HCT116 (cell line): ENCODE measurements around the gene DYNLRB2. TPM values are rescaled to one million over a fixed set of nuclear protein-coding genes. Genes with fewer than 3 reads are reported as not detected.

Source experiments
- ATAC-seq: fragments of 200-7000 bp; cut with Tn5 transposase; 2 replicates; pipeline ENCODE4 v1.9.1; 2020; ENCODE audit warnings: mild to moderate bottlenecking, moderate library complexity
- BruUV-seq: library from RNA; stranded (reverse); fragments of 400-500 nt; replicated peaks from 2 replicates; lab custom pipeline; 2021; lab: Mats Ljungman, UMichigan
- CTCF ChIA-PET: fragments of 300-600 bp; sonication (Branson Sonifier 250); formaldehyde crosslinking; loops from one replicate; lab custom pipeline; 2021; ENCODE audit warnings: antibody characterized with exemption; lab: Charles Lee
- POLR2A ChIA-PET: fragments of 300-600, 350-600 bp; sonication (Branson Sonifier 250); formaldehyde crosslinking; loops from one replicate; lab custom pipeline; 2021; ENCODE audit warnings: antibody characterized with exemption; lab: Charles Lee
- RAD21 ChIA-PET, 2 experiments: fragments of 300-600 bp; sonication (Branson Sonifier 250); formaldehyde crosslinking; loops; one replicate each; lab custom pipeline; 2023; ENCODE audit warnings: low total read pairs in 2 of 2; ENCODE audit not compliant: uncharacterized antibody in 2 of 2, unreplicated experiment in 2 of 2, low non-redundant PET in 1 of 2; lab: Charles Lee
- DNase-seq: peaks from one replicate; pipeline ENCODE4 v3.0.0-alpha.2; 2010; ENCODE audit warnings: low read depth, low spot score
- H2AFZ ChIP-seq: fragments of 200-600 bp; shearing (Covaris generic), sonication (generic); 2 replicates; pipeline ENCODE4 v1.6.1; 2017; ENCODE audit warnings: low read depth, mixed run types, mixed read lengths, antibody characterized with exemption, low read length; ENCODE audit not compliant: poor library complexity, severe bottlenecking
- H3K27ac ChIP-seq: 2 replicates; pipeline ENCODE4 v1.5.1; 2012; ENCODE audit warnings: low read depth, low read length
- H3K27me3 ChIP-seq: fragments of 200-600 bp; sonication (generic); 2 replicates; pipeline ENCODE4 v1.6.1; 2016; ENCODE audit warnings: mixed run types, low read length, mixed read lengths; ENCODE audit not compliant: insufficient read depth
- H3K36me3 ChIP-seq, 2 experiments: fragments of 200-500 bp in 1 of 2; fragments of 200-600 bp in 1 of 2; sonication (Bioruptor generic) in 1 of 2; sonication (generic) in 1 of 2; 2 replicates each; pipeline versions ENCODE4 v1.5.1 to v1.6.1; 2014 to 2016; ENCODE audit warnings: low read length in 2 of 2, inconsistent platforms in 1 of 2, mixed read lengths in 1 of 2, mixed run types in 1 of 2; ENCODE audit not compliant: insufficient read depth in 2 of 2, control insufficient read depth in 1 of 2
- H3K4me1 ChIP-seq, 2 experiments: fragments of 200-600 bp in 1 of 2; sonication (generic) in 1 of 2; 2 replicates each; pipeline versions ENCODE4 v1.5.1 to v1.6.1; 2012 to 2017; ENCODE audit warnings: low read length in 2 of 2, inconsistent platforms in 1 of 2, mild to moderate bottlenecking in 1 of 2, mixed read lengths in 1 of 2, mixed run types in 1 of 2, moderate library complexity in 1 of 2; ENCODE audit not compliant: insufficient read depth in 2 of 2, control insufficient read depth in 1 of 2
- H3K4me2 ChIP-seq: fragments of 200-600 bp; sonication (generic); 2 replicates; pipeline ENCODE4 v1.6.1; 2017; ENCODE audit warnings: mixed run types, low read length, mixed read lengths
- H3K4me3 ChIP-seq, 2 experiments: fragments of 200-600 bp in 1 of 2; sonication (generic) in 1 of 2; replicated peaks in 1 of 2; 2 replicates each; pipeline ENCODE4 v1.5.1; 2011 to 2016; ENCODE audit warnings: low read length in 2 of 2, control low read depth in 1 of 2, low read depth in 1 of 2, mild to moderate bottlenecking in 1 of 2, mixed read lengths in 1 of 2, mixed run types in 1 of 2
- H3K79me2 ChIP-seq: fragments of 200-600 bp; sonication (generic); 2 replicates; pipeline ENCODE4 v1.6.1; 2017; ENCODE audit warnings: mild to moderate bottlenecking, mixed run types, low read length, moderate library complexity, mixed read lengths; ENCODE audit not compliant: insufficient read depth
- H3K9ac ChIP-seq: fragments of 200-600 bp; sonication (generic); 2 replicates; pipeline ENCODE4 v1.6.1; 2016; ENCODE audit warnings: low read length, mixed read lengths
- H3K9me2 ChIP-seq: fragments of 200-600 bp; sonication (generic), shearing (Covaris generic); 2 replicates; pipeline ENCODE4 v1.6.1; 2017; ENCODE audit warnings: mixed run types, mild to moderate bottlenecking, moderate library complexity; ENCODE audit not compliant: insufficient read depth
- H3K9me3 ChIP-seq, 2 experiments: fragments of 200-500 bp in 1 of 2; fragments of 200-600 bp in 1 of 2; sonication (Bioruptor generic) in 1 of 2; sonication (generic) in 1 of 2; 2 replicates each; pipeline ENCODE4 v1.6.1; 2014 to 2017; ENCODE audit warnings: low read length in 2 of 2, mixed read lengths in 2 of 2, inconsistent platforms in 1 of 2, low read depth in 1 of 2, mild to moderate bottlenecking in 1 of 2, mixed run types in 1 of 2, moderate library complexity in 1 of 2; ENCODE audit not compliant: control insufficient read depth in 1 of 2, insufficient read depth in 1 of 2
- H4K20me1 ChIP-seq: fragments of 200-600 bp; sonication (generic), shearing (Covaris generic); 2 replicates; pipeline ENCODE4 v1.6.1; 2017; ENCODE audit warnings: mixed run types, mild to moderate bottlenecking, moderate library complexity; ENCODE audit not compliant: insufficient read depth
- ATF3 ChIP-seq: IDR thresholded peaks from 2 replicates; pipeline ENCODE4 v1.6.1; 2012
- CEBPB ChIP-seq: IDR thresholded peaks from 2 replicates; pipeline ENCODE4 v1.6.1; 2012; ENCODE audit warnings: low read depth
- CTCF ChIP-seq, 3 experiments: fragments of 200-600 bp in 1 of 3; sonication (generic) in 1 of 3; IDR thresholded peaks in 2 of 3; conservative IDR thresholded peaks in 1 of 3; 2 replicates each; pipeline ENCODE4 v1.5.1; 2012 to 2017; ENCODE audit warnings: low read depth in 2 of 3, low read length in 2 of 3, antibody characterized with exemption in 1 of 3, borderline replicate concordance in 1 of 3, control low read depth in 1 of 3, mild to moderate bottlenecking in 1 of 3, mixed read lengths in 1 of 3, mixed run types in 1 of 3, moderate library complexity in 1 of 3; ENCODE audit not compliant: insufficient read depth in 1 of 3
- EGR1 ChIP-seq: IDR thresholded peaks from 2 replicates; pipeline ENCODE4 v1.6.1; 2012; ENCODE audit warnings: low read depth
- ELF1 ChIP-seq: IDR thresholded peaks from 2 replicates; pipeline ENCODE4 v1.6.1; 2012; ENCODE audit warnings: low read depth, borderline replicate concordance
- EZH2phosphoT487 ChIP-seq: fragments of 200-600 bp; IDR thresholded peaks from 2 replicates; pipeline ENCODE4 v1.6.1; 2018; ENCODE audit warnings: antibody characterized with exemption, borderline replicate concordance
- JUND ChIP-seq: IDR thresholded peaks from 2 replicates; pipeline ENCODE4 v1.6.1; 2012
- MAX ChIP-seq: IDR thresholded peaks from 2 replicates; pipeline ENCODE4 v1.6.1; 2012
- POLR2A ChIP-seq: IDR thresholded peaks from 2 replicates; pipeline ENCODE4 v1.7.0; 2011; ENCODE audit warnings: borderline replicate concordance; ENCODE audit not compliant: insufficient read depth, insufficient read length; ENCODE audit errors: extremely low read depth
- POLR2AphosphoS5 ChIP-seq: IDR thresholded peaks from 2 replicates; pipeline ENCODE4 v1.6.1; 2011; ENCODE audit warnings: mild to moderate bottlenecking, low read depth, low read length, moderate library complexity
- RAD21 ChIP-seq: IDR thresholded peaks from 2 replicates; pipeline ENCODE4 v1.6.1; 2012; ENCODE audit warnings: low read depth, mild to moderate bottlenecking
- SP1 ChIP-seq: IDR thresholded peaks from 2 replicates; pipeline ENCODE4 v1.6.1; 2012; ENCODE audit warnings: low read depth
- SRF ChIP-seq: IDR thresholded peaks from 2 replicates; pipeline ENCODE4 v1.6.1; 2012; ENCODE audit warnings: low read depth
- ZBTB33 ChIP-seq: IDR thresholded peaks from 2 replicates; pipeline ENCODE4 v1.6.1; 2011; ENCODE audit warnings: mild to moderate bottlenecking, low read length, moderate library complexity; ENCODE audit not compliant: insufficient replicate concordance; ENCODE audit errors: extremely low read depth
- ZFX ChIP-seq: fragments of 450-650 bp; IDR thresholded peaks from 2 replicates; pipeline ENCODE4 v1.6.1; 2017
- ZNF274 ChIP-seq: fragments of 200-500 bp; sonication (Bioruptor generic); IDR thresholded peaks from 2 replicates; pipeline ENCODE4 v1.6.1; 2014; ENCODE audit warnings: mild to moderate bottlenecking, low read depth, low read length, inconsistent platforms
- intact Hi-C: fragments of 100-400 bp; cut with micrococcal nuclease; formaldehyde crosslinking; loops from 2 replicates; pipeline ENCODE4 v1.10.0; 2022
- total RNA-seq: library from RNA; stranded (reverse); gene quantifications from one replicate; pipeline ENCODE4 v1.2.1, GENCODE V29; 2021; ENCODE audit not compliant: unreplicated experiment

DYNLRB2 gene
- total RNA-seq, 1 experiment from 2014 or later = not detected

GRCh38 chr16:80576343-80576912 lies 35.6 kb downstream of the DYNLRB2 start:
- Histone ChIP-seq H3K36me3 (no peaks in the 10 kb centered on the region), H3K9ac (no peak overlapping the region), H3K4me2 (no peak overlapping the region), H3K9me2 (no peaks in the 10 kb centered on the region), H3K27me3 (no peaks in the 10 kb centered on the region), H3K79me2 (no peaks in the 10 kb centered on the region), H4K20me1 (no peaks in the 10 kb centered on the region), H3K4me1 (no peaks in the 10 kb centered on the region), H3K4me3 (no peak overlapping the region), H3K27ac (no peak overlapping the region), H2AFZ (no peak overlapping the region), H3K9me3 (peaks cover 4 to 11% of the 10 kb centered on the region in 2 experiments; a peak in 2 of 4 replicates)
- TF ChIP-seq JUND = no peak
- no peak for TF ChIP-seq ELF1
- no peak for TF ChIP-seq SP1
- no peak for TF ChIP-seq ZFX
- no peak for TF ChIP-seq ZNF274
- TF ChIP-seq ATF3 = no peak
- no peak for TF ChIP-seq POLR2A
- intact Hi-C loops = no loop called here
- no TSS peak for BruUV-seq
- DNase-seq (no peak), ATAC-seq (no peak)
- CTCF ChIA-PET = no interaction called here
- RAD21 ChIA-PET = no interaction called here
- POLR2A ChIA-PET = no interaction called here

- Histone ChIP-seq H3K9me2 (no peaks in the 10 kb centered on the region), H3K9ac (no peak overlapping the region), H3K36me3 (no peaks in the 10 kb centered on the region), H2AFZ (no peak overlapping the region), H3K9me3 (peaks cover 4 to 9% of the 10 kb centered on the region in 2 experiments; a peak in 2 of 4 replicates), H3K4me2 (no peak overlapping the region), H3K79me2 (no peaks in the 10 kb centered on the region), H4K20me1 (no peaks in the 10 kb centered on the region), H3K27me3 (no peaks in the 10 kb centered on the region), H3K27ac (no peak overlapping the region), H3K4me1 (no peaks in the 10 kb centered on the region), H3K4me3 (no peak overlapping the region)
- ChIA-PET CTCF (no interaction called here), RAD21 (no interaction called here), POLR2A (no interaction called here)
- no peak for ATAC-seq
- no peak for DNase-seq
- no TSS peak for BruUV-seq
- intact Hi-C loops = no loop called here
- TF ChIP-seq POLR2A (no peak), ZFX (no peak), ZNF274 (no peak), RAD21 (no peak), JUND (no peak), ELF1 (no peak), CEBPB (no peak), SRF (no peak), ZBTB33 (no peak), POLR2AphosphoS5 (no peak), CTCF (IDR thresholded peaks at IDR 0.05 in 2 of 3, conservative IDR thresholded peaks at IDR 0.05 in 1 of 3; ENCODE audit: borderline replicate concordance in 1 of 3, insufficient read depth in 1 of 3, low read depth in 2 of 3, low read length in 2 of 3) (no peak), EGR1 (no peak), EZH2phosphoT487 (no peak), MAX (no peak)
Observed at GRCh38 chr16:80577485-80578280, 36.9 kb downstream of the DYNLRB2 start.
